Activated gamma-delta T cell (primary cell): Measurements from ENCODE around the gene CBLN2.

ENCODE experiments used
- DNase-seq: peaks from one replicate; lab custom pipeline; 2025; lab: John Stamatoyannopoulos, UW
- total RNA-seq, 2 donors: gene quantifications; one replicate each; lab custom pipeline; 2026; lab: John Stamatoyannopoulos, UW

The CBLN2 gene
- 0 to 0.05 reads per million in 2 donors for total RNA-seq

- DNase-seq: no peak
Measured at GRCh38 chr18:72544092-72544886, at the start of gene CBLN2. Gene CBLN2, minus strand, starts transcription at chr18:72544342. Its CDS starts 2,182 bp downstream, at chr18:72542160.

DNA sequence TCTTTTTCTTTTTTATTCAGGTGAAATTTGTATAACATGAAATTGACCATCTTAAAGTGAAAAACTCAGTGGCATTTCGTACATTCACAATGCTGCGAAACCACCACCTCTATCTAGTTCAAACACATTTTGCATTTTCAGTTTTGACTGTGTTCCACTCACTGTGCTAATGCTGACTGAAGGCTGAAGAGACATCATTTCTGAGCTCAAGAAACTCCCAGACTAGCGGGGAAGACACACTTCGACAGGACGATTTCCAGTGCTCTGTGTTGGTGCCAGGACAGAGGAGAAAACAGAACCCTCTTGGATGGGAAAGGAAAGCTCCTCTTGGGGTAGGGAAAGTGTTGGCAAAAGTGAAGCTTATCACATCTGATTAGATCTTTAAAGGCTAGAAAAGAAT lies 44.2 kb upstream of the CBLN2 start:
- no peak for DNase-seq

- no peak for DNase-seq
Measured at GRCh38 chr18:72584787-72585186, 40.6 kb upstream of the CBLN2 start.

- no peak for DNase-seq
Measured at GRCh38 chr18:72581976-72582375, 37.8 kb upstream of the CBLN2 start.

- no peak for DNase-seq
Measured at GRCh38 chr18:72572896-72573295, 28.8 kb upstream of the CBLN2 start.

DNA sequence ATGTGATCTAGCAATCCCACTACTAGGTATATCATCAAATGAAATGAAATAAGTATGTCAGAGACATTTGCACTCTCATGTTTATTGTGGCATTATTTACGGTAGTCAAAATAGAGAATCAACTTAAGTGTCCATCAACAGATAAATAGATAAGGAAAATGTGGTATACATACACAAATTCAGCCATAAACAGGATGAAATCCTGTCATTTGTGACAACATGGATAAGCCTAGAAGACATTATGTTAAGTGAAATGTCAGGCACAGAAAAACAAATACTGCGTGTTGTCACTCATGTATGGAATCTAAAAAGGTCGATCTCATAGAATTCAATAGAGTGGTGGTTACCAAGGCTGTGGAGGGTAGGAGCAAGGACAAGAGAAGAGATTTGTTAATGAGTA lies 22.1 kb upstream of the CBLN2 start:
- no peak for DNase-seq

- DNase-seq: no peak
Measured at GRCh38 chr18:72555968-72556367, 11.8 kb upstream of the CBLN2 start.

DNA sequence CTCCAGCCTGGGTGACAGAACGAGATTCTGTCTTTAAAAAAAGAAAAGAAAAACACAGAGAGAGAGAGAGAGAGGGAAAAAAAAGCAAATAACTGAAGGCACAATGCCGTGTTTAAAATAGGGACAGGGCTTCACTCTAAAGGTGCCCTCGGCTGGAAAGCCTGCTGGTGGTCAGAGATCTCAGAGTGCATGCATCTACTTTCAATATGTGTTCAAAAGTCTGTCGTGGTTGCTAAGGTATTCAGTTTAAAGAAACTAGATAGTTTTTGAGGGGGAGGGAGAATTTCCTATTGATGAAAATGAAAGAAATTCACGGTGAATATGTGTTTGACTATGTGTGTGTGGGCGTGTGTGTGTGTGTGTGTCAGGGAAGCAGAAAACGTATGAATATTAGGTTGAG lies 11.0 kb upstream of the CBLN2 start:
- no peak for DNase-seq

DNA sequence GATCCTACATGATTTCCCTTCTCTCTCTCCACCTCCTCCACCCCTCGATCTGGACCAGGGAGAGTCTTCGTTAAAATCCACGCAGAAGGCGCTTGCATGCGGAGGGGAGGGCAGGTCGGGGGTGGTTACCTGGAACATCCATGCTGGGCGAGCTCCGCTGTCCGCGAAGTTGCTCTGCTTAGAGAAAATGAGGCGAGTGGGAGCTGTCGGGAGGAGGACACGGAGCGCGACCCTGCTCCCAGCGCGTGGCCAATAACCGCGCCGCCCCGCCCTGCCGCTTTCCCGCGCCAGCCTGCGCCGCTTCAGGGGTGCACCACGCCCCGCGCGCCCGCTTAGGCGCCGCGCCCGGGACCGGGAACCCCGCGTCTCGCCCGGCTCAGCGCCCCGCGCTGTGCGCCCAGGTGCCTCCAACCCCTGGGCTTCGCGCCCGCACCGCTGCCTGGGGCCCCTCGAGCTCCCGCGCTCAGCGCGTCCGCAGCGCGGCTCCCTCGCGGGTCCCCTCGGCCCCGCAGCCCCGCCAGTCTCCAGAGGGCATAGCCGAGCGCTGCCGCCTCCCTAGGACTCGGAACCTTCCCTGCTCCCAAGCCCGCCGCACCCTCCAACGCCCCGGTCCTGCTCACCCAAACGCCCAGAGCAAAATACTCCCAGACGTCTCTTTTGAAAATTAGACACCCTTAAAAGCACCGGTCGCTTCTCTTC lies 636 bp downstream of the CBLN2 start:
- DNase-seq: no peak

- no peak for DNase-seq
Measured at GRCh38 chr18:72542984-72543356, 1.2 kb downstream of the CBLN2 start.

- peak; percentile 9 for DNase-seq
Measured at GRCh38 chr18:72542342-72542741, 1.8 kb downstream of the CBLN2 start.

- DNase-seq: no peak
Measured at GRCh38 chr18:72541871-72542332, 2.2 kb downstream of the CBLN2 start.

GRCh38 chr18:72539901-72540300 lies 4.2 kb downstream of the CBLN2 start:
- DNase-seq: no peak

- no peak for DNase-seq
Measured at GRCh38 chr18:72530622-72531021, 13.5 kb downstream of the CBLN2 start.

DNA sequence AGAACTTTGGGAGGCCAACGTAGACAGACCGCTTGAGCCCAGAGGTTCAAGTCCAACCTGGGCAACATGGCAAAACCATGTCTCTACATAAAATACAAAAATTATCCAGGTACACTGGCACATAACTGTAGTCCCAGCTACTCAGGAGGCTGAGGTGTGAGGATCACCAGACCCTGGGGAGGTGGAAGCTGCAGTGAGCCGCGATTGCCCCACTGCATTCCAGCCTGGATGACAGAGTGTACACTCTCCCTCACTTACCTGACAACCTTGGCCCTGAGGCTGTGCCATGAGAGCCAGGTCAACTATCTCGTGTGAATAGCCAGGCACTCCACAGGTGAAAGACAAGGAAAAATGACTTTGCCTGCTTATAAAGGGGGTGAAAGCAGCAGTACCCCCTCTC lies 39.3 kb downstream of the CBLN2 start:
- DNase-seq: no peak

- no peak for DNase-seq
Measured at GRCh38 chr18:72502671-72503431, 41.3 kb downstream of the CBLN2 start.

- no peak for DNase-seq
Measured at GRCh38 chr18:72492497-72492896, 51.6 kb downstream of the CBLN2 start.
